Parathyroid adenoma (tissue), 2 donors: ENCODE measurements around the gene H2AZ2.
A peak's percentile ranks its signal among the peaks of the same experiment; 100 is the strongest.

ENCODE experiments used
- H2AFZ ChIP-seq: fragments of 300-600 bp; sonication (generic); one replicate; pipeline ENCODE4 v1.7.0; 2017; ENCODE audit warnings: antibody characterized with exemption, mild to moderate bottlenecking
- H3K27ac ChIP-seq: fragments of 300-600 bp; sonication (generic); one replicate; pipeline ENCODE4 v1.7.0; 2017
- H3K27me3 ChIP-seq: fragments of 300-600 bp; sonication (generic); one replicate; pipeline ENCODE4 v1.7.0; 2017; ENCODE audit warnings: low read length; ENCODE audit not compliant: control insufficient read depth, insufficient read depth
- H3K36me3 ChIP-seq: fragments of 300-600 bp; sonication (generic); one replicate; pipeline ENCODE4 v1.7.0; 2017; ENCODE audit warnings: low read length; ENCODE audit not compliant: control insufficient read depth, insufficient read depth
- H3K4me1 ChIP-seq: fragments of 300-600 bp; sonication (generic); one replicate; pipeline ENCODE4 v1.7.0; 2017; ENCODE audit warnings: control low read depth
- H3K4me2 ChIP-seq: fragments of 300-600 bp; sonication (generic); one replicate; pipeline ENCODE4 v1.7.0; 2017; ENCODE audit warnings: low read length
- H3K4me3 ChIP-seq: fragments of 300-600 bp; sonication (generic); one replicate; pipeline ENCODE4 v1.7.0; 2017; ENCODE audit warnings: low read depth, low read length
- H3K79me2 ChIP-seq: fragments of 300-600 bp; sonication (generic); one replicate; pipeline ENCODE4 v1.7.0; 2017; ENCODE audit warnings: control low read depth
- H3K9ac ChIP-seq: fragments of 300-600 bp; sonication (generic); one replicate; pipeline ENCODE4 v1.7.0; 2017; ENCODE audit warnings: mild to moderate bottlenecking
- H3K9me3 ChIP-seq: fragments of 300-600 bp; sonication (generic); one replicate; pipeline ENCODE4 v1.7.0; 2017; ENCODE audit warnings: low read length; ENCODE audit not compliant: control insufficient read depth
- TF ChIP-seq, protein P1 (sequence below): fragments of 300-600 bp; sonication (generic); IDR thresholded peaks from one replicate; pipeline ENCODE4 v1.7.0; 2017; ENCODE audit warnings: antibody characterized with exemption, mild to moderate bottlenecking
- donor health status: primary hyperparathyroidism.

The H2AZ2 gene

DNA sequence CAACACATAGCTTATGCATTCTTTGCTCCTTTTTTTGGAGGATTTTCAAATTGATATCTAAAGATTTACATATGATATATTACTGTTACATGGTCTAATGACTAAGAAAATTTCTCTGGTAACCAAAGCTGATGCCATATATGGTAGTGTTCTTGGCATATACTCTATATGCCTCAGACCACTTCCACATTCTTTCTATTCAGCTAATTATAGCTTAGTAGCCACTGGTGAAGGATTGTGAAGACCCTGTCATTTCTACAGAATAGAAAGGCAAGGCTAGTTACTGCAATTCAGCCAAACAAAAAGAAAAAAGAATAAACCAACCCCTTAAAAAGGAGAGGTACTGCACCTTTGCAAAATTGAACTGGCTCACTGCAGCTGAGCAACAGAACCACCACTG lies 33.7 kb upstream of the H2AZ2 start:
- Histone ChIP-seq H3K4me3 (no peak overlapping the region), H3K4me1 (peaks cover 38% of the 10 kb centered on the region), H3K9me3 (no peaks in the 10 kb centered on the region), H3K9ac (no peak overlapping the region), H2AFZ (no peak overlapping the region), H3K27ac (no peak overlapping the region), H3K79me2 (peaks cover 19% of the 10 kb centered on the region), H3K27me3 (no peaks in the 10 kb centered on the region), H3K4me2 (peak overlapping the region; percentile 37), H3K36me3 (no peaks in the 10 kb centered on the region)
- TF ChIP-seq, protein P1, sequence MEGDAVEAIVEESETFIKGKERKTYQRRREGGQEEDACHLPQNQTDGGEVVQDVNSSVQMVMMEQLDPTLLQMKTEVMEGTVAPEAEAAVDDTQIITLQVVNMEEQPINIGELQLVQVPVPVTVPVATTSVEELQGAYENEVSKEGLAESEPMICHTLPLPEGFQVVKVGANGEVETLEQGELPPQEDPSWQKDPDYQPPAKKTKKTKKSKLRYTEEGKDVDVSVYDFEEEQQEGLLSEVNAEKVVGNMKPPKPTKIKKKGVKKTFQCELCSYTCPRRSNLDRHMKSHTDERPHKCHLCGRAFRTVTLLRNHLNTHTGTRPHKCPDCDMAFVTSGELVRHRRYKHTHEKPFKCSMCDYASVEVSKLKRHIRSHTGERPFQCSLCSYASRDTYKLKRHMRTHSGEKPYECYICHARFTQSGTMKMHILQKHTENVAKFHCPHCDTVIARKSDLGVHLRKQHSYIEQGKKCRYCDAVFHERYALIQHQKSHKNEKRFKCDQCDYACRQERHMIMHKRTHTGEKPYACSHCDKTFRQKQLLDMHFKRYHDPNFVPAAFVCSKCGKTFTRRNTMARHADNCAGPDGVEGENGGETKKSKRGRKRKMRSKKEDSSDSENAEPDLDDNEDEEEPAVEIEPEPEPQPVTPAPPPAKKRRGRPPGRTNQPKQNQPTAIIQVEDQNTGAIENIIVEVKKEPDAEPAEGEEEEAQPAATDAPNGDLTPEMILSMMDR, result no peak

- Histone ChIP-seq H3K9me3 (no peaks in the 10 kb centered on the region), H3K79me2 (peaks cover 19% of the 10 kb centered on the region), H3K36me3 (no peaks in the 10 kb centered on the region), H3K4me3 (no peak overlapping the region), H3K9ac (no peak overlapping the region), H3K4me1 (peaks cover 38% of the 10 kb centered on the region), H3K4me2 (peak overlapping the region; percentile 37), H2AFZ (no peak overlapping the region), H3K27me3 (no peaks in the 10 kb centered on the region), H3K27ac (no peak overlapping the region)
- TF ChIP-seq, protein P1, result no peak
Measured at GRCh38 chr7:44881066-44881600, 33.2 kb upstream of the H2AZ2 start.

- H3K9ac ChIP-seq, result no peak overlapping the region
- no peaks in the 10 kb centered on the region for H3K27me3 ChIP-seq
- H3K4me1 ChIP-seq, result peaks cover 35% of the 10 kb centered on the region
- no peak overlapping the region for H3K4me3 ChIP-seq
- no peak overlapping the region for H3K27ac ChIP-seq
- peak overlapping the region; percentile 37 for H3K4me2 ChIP-seq
- TF ChIP-seq, protein P1, result no peak
- H3K79me2 ChIP-seq, result peaks cover 19% of the 10 kb centered on the region
- no peak overlapping the region for H2AFZ ChIP-seq
- H3K36me3 ChIP-seq, result no peaks in the 10 kb centered on the region
- H3K9me3 ChIP-seq, result no peaks in the 10 kb centered on the region
Measured at GRCh38 chr7:44880317-44881018, 32.6 kb upstream of the H2AZ2 start.

DNA sequence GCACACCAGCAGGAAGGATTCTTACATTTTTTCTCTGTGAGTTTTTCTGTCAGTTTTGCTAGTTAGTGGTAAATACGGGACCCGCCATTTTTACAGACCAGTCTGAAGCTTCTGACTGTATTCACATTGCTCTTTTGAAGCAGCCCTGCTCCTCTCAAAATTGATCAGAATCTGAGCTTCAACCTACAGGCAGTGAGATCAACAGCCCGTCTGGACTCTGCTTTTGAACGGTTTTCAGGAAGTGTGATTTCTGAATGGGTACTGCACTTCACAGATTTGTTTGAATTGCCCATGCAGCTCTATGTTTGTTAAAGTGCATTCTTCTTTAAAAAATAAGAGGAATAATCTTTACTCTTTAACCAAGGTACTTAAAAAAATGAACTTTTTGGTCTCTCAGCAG lies 28.5 kb upstream of the H2AZ2 start:
- Histone ChIP-seq H3K4me3 (no peak overlapping the region), H3K36me3 (no peaks in the 10 kb centered on the region)
- TF ChIP-seq, protein P1, result no peak

DNA sequence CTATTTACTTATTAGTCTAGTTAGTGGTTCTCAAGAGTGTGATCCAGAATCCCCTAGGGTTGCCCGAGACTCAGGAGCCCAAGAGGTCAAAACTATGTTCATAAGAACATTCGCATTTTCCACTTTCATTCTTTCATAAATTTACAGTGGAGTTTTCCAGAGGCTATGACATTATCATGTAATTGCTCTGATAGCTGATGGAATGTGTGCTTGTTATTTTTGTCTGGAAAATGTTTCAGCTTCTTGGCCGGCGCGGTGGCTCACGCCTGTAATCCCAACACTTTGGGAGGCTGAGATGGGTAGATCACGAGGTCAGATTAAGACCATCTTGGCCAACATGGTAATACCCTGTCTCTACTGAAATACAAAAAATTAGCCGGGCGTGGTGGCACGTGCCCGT lies 27.4 kb upstream of the H2AZ2 start:
- Histone ChIP-seq H3K4me1 (peaks cover 5% of the 10 kb centered on the region), H3K27ac (no peak overlapping the region), H3K4me2 (no peak overlapping the region), H3K27me3 (no peaks in the 10 kb centered on the region), H3K9me3 (no peaks in the 10 kb centered on the region), H3K9ac (no peak overlapping the region), H3K36me3 (no peaks in the 10 kb centered on the region), H3K79me2 (peaks cover 20% of the 10 kb centered on the region), H2AFZ (no peak overlapping the region), H3K4me3 (no peak overlapping the region)
- TF ChIP-seq, protein P1, result no peak

More for the DNA sequence above, 28.5 kb upstream of the H2AZ2 start:
- Histone ChIP-seq H2AFZ (no peak overlapping the region), H3K27me3 (no peaks in the 10 kb centered on the region), H3K9ac (no peak overlapping the region), H3K4me2 (no peak overlapping the region), H3K27ac (no peak overlapping the region), H3K4me1 (peaks cover 13% of the 10 kb centered on the region), H3K9me3 (no peaks in the 10 kb centered on the region), H3K79me2 (peaks cover 25% of the 10 kb centered on the region)
